ENCODE results near the gene ANXA2.

The ANXA2 gene

DNA sequence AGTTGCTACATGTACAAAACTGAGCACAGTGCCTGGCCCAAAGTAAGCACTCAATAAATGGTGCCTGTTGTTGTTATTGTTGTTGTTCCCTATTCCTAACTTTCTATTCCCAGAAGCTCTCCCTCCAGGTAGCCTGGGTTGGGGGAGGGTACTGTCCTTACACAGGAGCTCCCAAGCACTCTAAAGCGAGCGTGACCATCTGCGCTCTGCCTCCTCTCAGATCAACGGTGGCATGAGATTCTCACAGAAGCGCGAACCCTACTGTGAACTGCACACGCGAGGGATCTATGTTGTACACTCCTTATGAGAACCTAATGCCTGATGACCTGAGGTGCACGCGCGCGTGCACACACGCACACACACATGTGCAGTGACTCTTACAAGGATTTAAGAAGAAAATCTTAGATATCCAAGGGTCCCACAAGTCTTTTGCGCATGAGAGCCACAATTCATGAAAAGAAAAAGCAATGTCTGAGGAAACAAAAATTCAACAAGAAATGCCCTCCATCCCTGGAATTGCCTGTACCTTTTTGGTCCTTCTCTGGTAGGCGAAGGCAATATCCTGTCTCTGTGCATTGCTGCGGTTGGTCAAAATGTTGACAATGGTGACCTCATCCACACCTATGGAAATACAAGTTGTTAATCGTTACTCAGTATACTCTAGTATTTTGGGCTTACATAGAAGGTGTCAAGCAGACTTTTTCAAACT lies 33.7 kb downstream of the ANXA2 start:
- no peak for DNase-seq

DNA sequence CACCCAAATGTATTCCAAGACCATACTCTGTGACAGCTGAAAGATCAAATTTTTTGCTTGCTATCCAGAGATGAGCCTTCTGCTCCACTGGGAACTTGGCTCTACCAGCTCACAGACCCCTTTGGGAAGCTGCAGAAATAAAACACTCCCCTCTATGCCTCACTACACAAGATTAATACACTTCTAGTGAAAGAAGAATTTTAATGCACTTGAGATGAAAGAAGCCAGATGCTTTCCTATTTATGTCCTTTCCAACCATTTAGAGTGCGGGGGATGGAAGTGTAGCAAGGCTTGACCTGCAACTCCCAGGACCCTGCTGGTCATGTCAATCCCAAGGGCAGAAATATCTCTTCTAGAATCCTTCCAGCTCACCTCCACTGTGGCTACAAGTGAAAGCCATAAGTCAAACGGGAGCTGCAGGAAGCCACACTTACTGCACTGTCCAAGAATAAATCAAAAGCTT lies 34.7 kb downstream of the ANXA2 start:
- DNase-seq, result no peak

DNA sequence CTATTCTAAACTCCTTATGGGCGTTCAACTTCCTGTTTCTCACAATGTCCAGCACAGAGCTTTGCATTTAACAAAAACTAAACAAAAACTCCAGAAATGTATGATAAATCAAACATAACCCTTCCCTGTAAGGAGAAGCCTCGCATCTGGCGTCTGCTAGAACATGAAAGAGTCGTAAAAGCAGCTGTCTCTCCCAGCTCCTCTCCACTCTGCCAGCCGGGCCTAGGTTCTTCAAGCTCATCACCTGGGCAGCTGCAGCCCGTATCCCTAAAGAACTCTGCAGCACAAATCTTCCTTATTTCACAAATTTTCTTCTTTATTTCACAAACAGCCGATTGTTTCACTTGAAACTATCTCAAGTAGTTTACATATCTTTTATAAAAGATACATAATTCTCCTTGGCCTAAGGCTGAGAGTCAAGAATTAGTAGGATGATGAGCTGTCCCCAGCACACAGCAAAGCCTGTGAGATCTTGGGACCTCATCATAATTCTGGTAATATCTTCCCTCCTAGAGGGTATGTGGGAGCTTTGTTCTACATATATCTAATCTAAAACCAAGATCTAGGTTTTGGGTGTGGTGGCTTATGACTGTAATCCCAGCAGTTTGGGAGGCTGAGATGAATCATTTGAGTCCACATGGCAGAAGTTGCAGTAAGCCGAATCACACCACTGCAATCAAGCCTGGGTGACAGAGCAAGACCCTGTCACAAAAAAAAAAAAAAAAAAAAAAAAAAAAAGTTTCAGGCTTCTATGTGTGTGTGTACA lies 35.3 kb downstream of the ANXA2 start:
- no peak for DNase-seq

DNA sequence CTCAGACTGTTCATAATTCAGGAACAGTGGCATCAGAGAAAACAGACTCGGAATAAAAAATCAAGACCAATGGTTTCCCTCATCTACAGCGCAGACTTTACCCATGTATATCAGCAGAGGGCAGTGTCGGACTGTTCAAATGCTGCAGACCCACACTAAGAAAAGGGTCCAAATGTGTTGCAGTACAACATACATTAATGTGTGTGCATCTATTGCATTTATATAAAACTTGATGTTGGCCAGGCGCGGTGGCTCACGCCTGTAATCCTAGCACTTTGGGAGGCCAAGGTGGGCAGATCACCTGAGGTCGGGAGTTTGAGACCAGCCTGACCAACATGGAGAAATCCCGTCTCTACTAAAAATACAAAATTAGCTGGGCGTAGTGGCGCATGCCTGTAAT lies 38.0 kb downstream of the ANXA2 start:
- DNase-seq, result peak; percentile 33 to 76

DNA sequence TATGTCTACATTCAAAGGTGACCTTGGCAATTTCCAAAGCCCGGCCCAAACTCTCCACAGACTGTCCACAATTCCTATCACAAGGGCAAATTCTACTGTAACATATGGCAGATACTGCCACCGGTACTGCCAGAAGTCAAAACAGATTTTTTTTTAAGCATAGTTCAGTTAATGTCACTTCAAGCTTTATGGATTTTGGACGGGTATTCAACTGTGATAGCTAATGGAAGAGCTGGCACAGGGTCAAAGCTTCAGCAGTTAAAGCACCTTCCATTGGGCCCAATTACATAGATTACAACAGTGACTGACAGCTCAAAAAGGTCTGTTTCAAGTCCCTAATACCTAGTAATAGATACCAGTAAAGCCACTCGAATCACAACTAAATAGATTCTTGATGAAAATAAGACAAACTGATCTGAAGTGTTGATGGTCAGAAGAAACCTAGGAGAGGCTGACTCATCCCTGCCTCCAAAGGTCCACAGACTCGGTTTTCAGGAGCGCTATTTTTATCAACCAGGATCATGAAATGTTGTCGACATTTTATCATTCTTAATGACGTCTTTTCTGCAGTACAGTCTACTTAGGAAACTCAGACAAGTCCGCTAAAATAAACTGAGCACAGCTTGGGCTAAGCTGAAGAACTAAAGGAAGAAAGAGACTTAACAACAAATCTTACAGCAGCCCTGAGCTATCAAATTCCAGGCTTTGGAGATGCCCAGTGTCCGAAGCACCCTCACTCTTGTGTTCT lies 38.7 kb downstream of the ANXA2 start:
- no peak for DNase-seq

DNA sequence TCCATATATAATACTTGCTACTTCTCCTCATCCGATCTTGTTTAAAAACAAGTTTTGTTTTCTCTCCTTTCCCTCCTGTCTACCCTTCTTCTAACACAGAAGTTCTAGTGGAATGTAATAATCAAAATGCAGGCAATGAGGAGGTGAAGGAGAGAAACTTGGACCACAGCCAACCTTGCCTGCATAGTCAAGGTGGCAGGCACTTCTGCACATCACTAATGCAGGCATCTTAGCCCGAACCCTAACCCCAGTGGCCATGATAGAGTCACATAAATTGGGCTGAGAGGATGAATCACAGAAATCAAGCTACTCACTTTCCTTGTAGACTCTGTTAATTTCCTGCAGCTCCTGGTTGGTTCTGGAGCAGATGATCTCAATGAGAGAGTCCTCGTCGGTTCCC lies 41.0 kb downstream of the ANXA2 start:
- no peak for DNase-seq

DNA sequence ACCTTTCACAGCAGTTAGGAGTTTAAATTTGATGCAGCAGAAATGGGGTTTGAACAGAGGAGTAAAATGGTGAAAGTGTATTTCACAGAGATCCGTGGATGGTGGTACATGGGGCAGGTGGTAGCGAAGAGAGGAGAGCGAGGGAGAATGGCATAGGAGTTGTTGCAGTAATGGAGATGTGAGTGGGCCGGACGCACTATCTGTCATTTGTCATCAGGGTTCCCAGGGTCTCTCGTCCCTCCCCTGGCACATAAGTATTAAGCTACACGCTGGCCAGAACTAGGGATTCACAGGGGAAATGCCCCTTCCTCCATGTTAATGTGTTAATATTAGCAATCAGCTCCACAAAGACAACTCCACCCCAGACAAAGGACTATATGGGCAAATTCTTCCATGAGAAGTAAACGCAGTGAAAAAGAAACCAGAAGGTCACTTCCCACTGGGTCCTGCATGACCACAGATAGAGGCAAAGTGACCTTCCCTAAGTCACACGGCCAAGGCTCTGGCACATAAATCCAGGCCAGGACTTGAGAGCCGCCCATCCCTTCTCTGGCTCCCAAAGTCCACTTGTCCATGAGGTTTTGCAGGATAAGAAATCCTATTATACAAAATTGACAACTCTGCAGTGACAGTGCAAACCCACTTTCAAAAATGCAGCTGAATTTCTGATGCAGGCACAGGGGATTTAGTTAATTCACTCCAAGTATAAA lies 42.5 kb downstream of the ANXA2 start:
- DNase-seq, result no peak

DNA sequence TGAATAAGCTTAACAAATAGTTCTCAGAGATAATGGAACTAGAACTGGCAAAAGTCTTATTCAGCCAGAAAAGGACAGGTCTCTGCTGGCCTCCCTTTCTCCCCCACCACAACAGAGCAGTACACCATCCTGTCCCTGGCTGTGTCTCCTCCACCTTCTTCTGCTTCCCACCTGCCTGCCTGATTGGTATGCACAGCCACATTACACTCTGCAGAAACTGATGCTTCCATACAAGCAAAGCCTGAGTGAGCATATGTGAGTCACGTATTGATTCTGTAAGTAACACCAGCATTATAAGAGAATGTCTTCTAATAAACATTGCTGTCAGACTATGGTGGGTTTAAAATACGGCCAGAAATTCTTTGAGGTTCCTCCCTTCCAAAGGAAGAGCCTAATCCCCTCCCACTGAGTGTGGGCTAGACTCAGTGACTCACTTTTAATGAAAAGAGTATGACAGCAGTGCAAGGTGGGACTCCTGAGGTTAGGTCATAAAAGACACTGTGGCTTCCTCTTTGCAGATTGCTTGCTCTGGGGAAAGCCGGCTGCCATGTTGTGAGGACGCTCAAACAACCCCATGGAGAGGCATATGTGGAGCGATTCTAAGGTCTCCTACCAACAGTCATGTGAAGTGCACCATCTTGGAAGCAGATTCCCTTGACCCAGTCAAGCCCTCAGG lies 44.4 kb downstream of the ANXA2 start:
- no peak for DNase-seq

DNA sequence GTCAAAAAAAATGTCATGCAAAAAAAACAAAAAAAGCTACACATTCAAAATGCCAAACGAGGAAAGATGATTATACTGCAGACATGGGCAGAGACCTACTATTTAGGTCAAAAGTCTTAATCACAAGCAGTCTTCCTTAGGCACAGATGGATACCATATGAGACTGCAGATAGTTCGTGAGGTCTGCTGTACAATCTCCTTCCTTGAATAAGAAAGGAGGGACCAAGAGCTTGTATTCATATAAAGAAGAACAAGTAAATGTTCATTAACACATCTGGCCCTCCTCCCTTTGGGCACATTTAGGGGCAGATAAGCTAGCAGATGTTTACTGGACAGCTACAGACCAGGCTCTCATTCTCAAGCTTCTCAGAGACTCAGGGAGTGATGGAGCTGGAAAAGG lies 45.3 kb downstream of the ANXA2 start:
- DNase-seq, result no peak

DNA sequence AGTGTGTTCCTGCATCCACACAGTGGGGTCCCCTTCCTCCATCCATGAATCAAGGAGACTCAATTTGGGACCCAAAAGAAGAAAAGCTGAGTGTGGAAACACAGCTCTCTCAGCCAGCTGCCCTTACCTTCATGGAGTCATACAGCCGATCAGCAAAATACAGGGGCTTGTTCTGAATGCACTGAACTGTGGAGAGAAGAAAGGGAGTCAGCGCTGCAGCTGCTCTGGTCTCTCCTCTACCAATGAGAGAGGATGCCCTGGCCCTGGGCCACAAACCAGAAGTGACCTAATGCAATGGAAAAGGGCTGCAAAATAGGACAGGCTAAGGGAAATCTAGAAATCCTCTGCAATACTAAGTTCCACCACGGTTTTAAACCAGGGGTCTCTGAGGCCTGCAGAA lies 46.7 kb downstream of the ANXA2 start:
- DNase-seq, result no peak

DNA sequence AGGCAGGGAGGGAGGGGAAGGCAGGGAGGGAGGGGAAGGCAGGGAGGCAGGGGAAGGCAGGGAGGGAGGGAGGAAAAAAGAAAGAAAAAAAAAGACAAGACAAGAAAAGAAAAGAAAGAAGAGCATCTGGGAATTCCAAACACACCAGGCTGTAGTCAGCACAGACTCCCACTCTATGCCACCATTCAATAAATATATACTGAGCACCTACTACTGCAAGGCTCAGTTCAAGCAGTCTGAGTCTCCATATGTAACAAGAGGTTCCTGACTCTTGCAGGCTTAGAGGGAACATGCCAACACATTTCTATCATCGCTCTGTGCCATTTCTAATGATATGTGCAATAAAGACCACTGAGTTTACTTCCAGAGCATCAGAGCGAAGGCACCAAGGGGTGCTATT lies 47.7 kb downstream of the ANXA2 start:
- no peak for DNase-seq

DNA sequence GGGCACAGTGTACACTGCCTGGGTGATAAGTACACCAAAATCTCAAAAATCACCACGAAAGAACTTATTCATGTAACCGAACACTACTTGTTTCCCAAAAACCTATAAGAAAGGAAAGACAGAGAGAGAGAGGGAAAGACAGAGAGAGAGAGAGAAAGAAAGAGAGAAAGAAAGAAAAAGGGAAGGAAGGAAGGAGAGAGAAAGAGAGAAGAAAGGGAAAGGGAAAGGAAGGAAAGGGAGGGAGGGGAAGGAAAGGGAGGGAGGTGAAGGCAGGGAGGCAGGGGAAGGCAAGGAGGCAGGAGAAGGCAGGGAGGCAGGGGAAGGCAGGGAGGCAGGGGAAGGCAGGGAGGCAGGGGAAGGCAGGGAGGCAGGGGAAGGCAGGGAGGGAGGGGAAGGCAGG lies 48.2 kb downstream of the ANXA2 start:
- DNase-seq, result no peak

DNA sequence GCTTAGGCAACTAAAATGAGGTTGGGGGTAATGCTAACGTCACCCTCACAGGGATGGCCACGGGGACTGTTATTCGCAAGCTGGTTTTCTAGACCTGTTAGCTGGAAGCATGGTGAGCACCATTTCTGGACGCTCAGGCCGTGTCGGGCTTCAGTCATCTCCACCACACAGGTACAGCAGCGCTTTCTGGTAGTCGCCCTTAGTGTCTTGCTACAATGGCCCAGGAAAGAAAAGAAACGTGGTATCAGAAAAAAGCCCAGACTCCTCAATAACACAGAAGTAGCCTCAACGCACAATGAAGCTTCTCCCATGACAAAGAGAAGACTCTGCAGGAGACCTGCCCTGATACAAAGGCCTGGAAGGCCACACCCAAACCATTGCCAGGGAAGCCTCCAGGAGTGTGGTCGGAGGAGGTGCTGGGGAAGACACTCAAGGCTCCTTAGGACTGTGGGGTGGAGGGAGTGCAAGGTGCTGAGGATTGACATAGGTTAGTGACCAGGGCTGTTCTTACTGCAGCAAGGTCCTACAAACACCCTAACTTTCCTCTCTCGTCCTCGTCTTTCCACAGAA lies 50.2 kb downstream of the ANXA2 start:
- no peak for DNase-seq

DNA sequence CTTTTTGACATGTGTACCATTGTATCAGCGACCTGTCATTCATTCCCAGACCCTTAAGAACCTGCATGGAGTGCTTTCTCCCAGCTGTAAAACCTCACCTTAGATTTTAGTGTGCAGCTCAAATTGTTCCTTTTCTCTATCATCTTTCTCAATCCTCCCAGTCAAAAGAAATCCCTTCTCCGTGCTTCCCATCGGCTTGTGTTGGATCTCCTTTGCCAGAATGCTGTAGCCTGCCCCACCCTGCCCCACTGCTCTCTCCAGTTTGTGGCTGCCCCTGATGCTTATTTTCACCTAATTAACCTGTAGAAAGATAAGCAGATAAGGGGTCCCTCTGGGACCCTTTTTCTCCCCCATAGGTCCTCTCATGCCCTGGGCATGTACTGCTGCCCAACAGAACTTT lies 51.1 kb downstream of the ANXA2 start:
- no peak for DNase-seq

DNA sequence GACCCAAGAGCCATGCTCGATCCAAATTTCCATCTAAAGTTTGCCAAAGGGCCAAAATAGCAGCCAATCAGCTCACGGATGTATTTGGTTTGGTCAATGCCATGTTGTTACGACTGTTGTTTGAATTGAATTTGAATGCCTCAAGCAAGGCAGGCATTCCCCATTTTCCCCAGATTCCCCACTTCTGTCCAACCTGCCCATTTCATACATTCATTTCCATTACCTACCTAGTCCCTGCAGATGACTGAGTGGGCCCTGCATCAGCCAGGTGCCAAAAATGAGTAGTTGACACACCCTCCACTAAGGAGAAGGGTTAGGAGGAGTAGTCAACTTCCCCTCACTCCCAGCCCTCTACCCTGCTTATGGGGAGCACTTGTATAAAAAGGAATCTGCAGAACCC lies 51.7 kb downstream of the ANXA2 start:
- DNase-seq, result no peak

DNA sequence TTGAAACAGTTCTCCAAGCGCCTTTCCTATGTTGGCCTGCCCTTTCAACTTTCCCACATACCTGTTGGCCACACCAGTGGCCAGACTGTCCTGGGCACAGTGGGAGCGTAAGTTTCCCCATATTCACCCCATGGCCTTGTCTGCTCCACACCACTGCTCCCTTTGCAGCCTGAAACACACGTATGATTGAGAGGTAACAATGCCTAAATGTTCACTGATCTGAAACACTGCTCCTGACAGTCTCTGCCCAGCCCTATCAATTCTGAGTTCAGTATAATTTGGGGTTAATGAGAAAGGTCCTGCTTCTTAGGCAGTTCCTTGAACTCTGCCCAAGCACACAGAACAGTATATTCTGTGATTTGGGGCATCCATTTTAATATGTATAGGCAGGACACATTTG lies 52.2 kb downstream of the ANXA2 start:
- no peak for DNase-seq

DNA sequence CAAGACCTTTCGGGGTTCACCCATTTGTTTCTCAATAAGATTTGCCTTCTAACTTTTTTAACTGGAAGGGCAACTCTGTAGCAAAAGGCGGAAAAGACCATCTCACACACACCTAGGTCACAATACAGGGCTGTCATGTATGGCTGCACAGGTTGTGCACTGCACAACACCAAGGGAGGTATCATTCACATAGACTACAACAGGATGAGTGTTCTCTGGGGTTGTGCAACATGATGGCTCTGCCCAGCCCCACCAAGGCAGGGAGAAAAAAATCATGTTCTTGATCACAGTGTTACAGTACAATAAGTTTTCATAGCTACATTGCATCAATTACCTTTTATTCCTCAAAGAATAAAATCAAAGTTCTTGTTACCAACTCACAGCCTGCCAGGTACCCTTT lies 52.8 kb downstream of the ANXA2 start:
- no peak for DNase-seq

DNA sequence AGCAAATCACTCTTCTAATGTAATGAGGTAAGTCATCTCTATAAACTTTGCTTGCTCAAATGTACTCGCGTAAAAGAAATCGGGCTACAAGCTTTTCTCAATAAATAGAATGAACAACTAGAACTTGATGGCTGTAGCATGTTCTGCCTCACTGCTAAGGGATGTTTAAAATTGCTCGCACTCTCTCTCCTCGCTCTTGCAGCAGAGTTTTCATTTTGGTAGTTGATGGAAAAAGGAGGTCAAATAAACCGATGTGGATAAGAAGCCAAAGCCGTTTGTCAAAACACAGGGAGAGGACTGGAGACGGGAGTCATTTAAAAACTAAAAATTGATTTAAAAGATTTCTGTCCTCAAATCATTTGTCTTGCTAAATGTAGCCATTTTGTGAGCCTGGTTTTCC lies 53.3 kb downstream of the ANXA2 start:
- no peak for DNase-seq

DNA sequence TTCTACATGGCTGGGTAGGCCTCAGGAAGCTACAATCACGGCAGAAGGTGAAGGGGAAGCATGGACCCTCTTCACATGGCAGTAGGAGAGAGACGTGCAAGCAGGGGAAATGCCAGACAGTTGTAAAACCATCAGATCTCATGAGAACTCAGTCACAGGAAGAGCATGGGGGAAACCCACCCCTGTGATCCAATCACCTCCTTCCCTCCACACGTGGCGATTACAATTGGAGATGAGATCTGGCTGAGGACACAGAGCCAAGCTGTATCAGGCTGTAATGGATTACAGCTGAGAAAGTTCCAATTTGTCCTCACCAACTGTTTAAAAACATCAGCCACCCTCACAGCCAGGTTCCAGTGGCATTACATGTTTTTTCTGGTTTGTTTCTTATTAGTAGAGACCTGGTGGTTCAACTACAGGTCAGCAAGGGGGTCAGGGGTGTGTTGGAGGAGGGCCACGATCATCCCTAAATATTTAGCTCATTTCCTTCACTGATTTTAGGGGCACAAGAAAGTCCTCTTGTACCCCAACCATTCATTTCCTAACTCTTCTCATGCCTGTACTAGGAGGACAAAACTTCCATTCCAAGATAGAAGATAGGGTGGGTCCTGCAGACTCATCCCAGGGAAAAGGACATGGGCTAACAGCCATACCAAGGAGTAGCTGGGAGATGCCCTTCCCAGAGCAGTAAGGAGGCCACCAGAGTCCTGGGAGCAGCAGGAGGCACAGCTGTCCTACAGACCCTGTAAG lies 54.4 kb downstream of the ANXA2 start:
- DNase-seq, result no peak

DNA sequence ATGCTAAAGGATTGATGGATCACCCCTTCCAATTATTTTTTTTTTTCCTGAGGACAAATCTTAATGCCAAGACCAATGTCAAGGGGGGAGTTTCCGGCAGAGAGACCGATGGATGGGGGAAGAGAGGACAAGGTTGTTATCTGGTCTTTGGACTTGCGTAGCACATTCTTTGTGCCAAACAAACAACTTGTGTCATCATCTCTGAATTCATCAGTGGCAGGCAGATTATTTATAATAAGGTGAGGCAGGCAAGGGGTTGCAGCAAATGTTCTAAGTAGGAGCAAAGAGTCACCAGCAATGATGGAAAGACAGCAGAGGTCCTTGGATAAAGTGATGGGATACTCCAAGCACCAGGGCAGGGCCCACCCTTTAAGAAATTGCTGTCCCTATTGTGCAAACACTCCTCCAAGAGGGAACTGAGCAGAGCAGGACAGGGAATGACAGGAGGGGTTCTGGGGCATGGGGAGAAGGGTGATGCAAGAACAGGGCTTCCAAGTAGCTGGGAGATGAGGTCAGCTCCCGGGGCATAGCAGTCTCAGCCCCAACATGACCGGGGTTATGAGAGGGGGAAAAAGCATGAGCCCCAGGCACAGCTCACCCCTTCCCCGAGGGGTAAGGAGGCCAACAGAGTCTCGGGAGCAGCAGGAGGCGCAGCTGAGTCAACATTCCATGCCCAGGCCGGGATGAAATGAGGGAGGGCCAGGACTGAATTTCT lies 57.4 kb downstream of the ANXA2 start:
- no peak for DNase-seq

DNA sequence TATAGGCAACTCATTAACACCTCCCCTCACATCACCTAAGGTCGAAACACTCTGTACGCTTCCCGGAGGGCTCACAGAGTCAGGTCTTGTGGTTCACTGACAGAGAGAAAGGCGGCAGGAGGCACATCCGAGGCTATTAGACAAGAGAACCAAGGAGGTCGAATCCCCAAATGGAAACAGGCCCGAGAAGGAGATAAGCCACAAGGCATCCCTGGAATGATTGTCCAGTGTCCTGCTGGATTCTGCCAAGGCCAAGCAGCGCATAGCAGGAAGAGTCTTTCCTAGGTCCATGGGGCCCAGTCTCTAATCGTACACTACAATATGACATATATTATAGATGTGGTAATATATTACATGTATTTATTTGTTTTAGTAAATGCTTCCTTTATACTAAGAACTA lies 58.5 kb downstream of the ANXA2 start:
- no peak for DNase-seq

Measured in NCI-H526 (cell line).